Epithelial cell of esophagus (primary cell): Measurements from ENCODE around the gene PCDHGB6.
"Not testable (repeated sequence)": the region's sequence is repeated elsewhere in the genome, so short reads cannot be mapped to it uniquely, and the experiment has no call there.

ENCODE experiments used
- DNase-seq: peaks from one replicate; pipeline ENCODE4 v3.0.0; 2010; ENCODE audit warnings: low read depth
- H3K4me3 ChIP-seq: 2 replicates; pipeline ENCODE4 v1.5.1; 2011; ENCODE audit warnings: mild to moderate bottlenecking, low read length, control low read depth
- CTCF ChIP-seq: IDR thresholded peaks from 2 replicates; pipeline ENCODE4 v1.5.1; 2011; ENCODE audit warnings: low read depth, mild to moderate bottlenecking, low read length, control low read depth, inconsistent platforms; ENCODE audit not compliant: insufficient read depth; ENCODE audit errors: missing control alignments

PCDHGB6 gene

GRCh38 chr5:141393267-141393666 lies 14.6 kb upstream of the PCDHGB6 start:
- no peak overlapping the region for H3K4me3 ChIP-seq
- no peak for TF ChIP-seq CTCF

GRCh38 chr5:141394401-141395187 lies 13.2 kb upstream of the PCDHGB6 start:
- H3K4me3 ChIP-seq, DNase-seq: not testable (repeated sequence)

More at GRCh38 chr5:141393267-141393666, 14.6 kb upstream of the PCDHGB6 start:
- DNase-seq: no peak

GRCh38 chr5:141397756-141398551 lies 9.9 kb upstream of the PCDHGB6 start, which contains the start of gene PCDHGB5:
Gene PCDHGB5, plus strand, starts transcription at chr5:141397947. Its CDS starts 181 bp downstream, at chr5:141398128.
- peak; percentile 59 for DNase-seq
- H3K4me3 ChIP-seq: peak within 1 kb of the TSS; percentile 48
- TF ChIP-seq CTCF: peak; percentile 66

GRCh38 chr5:141398608-141399007 lies 9.2 kb upstream of the PCDHGB6 start:
- no peak for TF ChIP-seq CTCF
- no peak overlapping the region for H3K4me3 ChIP-seq
- DNase-seq: no peak

GRCh38 chr5:141399555-141400258 lies 8.1 kb upstream of the PCDHGB6 start:
- DNase-seq: no peak
- no peak overlapping the region for H3K4me3 ChIP-seq
- no peak for TF ChIP-seq CTCF

- peak; percentile 51 for DNase-seq
- TF ChIP-seq CTCF: peak; percentile 58
- peak within 1 kb of the TSS; percentile 34 for H3K4me3 ChIP-seq
These were observed 5.1 kb upstream of the PCDHGB6 start, which contains the start of gene PCDHGA9 for GRCh38 chr5:141402553-141403243. Gene PCDHGA9, plus strand, starts transcription at chr5:141402778. Its CDS starts 175 bp downstream, at chr5:141402953.

GRCh38 chr5:141403387-141403786 lies 4.4 kb upstream of the PCDHGB6 start:
- no peak for DNase-seq
- TF ChIP-seq CTCF: no peak
- no peak overlapping the region for H3K4me3 ChIP-seq
